Measurements from ENCODE around the gene ORM1. TPM values are rescaled to one million over a fixed set of nuclear protein-coding genes. Genes with fewer than 3 reads are reported as not detected.
A peak's percentile ranks its signal among the peaks of the same experiment; 100 is the strongest.

ORM1 gene
- total RNA-seq, 1 donor from 2014 or later = not detected

DNA sequence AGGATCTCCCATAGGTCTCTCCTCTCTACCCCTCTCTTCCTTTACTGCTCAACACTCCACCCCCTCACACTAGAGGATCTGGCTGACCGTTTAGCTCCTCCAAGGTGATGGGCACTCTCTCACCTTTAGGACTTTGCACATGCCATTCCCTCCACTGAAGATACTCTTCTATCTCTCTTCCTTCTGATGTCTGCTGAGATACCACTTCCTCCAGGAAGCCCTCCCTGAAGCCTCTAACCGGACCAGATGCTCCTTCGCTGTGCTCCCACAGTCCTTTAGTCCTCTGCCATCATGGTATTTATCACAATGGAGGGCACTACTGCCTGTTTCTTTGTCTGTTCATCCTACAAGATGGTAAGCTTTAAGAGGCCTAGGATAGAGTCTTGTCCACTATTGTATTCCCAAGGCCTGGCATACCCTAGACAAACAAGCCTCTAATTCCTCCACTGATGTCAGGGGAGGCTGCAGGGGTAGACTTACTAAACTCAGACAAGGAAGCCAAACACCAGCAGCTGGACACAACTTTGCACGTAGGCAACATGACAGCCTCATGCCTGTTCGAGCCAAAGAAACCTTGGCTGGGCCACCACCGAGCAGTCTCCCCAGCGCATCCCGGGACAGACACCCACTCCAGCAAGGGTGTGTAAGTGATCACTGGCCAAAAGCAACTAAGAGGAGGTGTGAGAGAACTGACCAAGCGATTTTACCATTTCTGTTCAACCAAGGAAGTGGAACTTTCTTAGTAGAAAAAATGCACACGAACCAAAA is 27.0 kb downstream of the ORM1 start:
- H3K4me1 Mint-ChIP-seq (ENCODE audit: low read depth) = peaks cover 31% of the 10 kb centered on the region
- DNase-seq (ENCODE audit: low spot score) = peak; percentile 52
- no peaks in the 10 kb centered on the region for H3K27me3 Mint-ChIP-seq (ENCODE audit: low read depth)
- TF ChIP-seq CTCF (IDR thresholded peaks at IDR 0.05) = no peak
- H3K36me3 Mint-ChIP-seq (ENCODE audit: low read depth) = peaks cover 41% of the 10 kb centered on the region
- peak overlapping the region; percentile 22 for H3K4me3 Mint-ChIP-seq (ENCODE audit: unreplicated experiment)
- H3K27ac Mint-ChIP-seq (ENCODE audit: unreplicated experiment) = peak overlapping the region; percentile 97
- no peaks in the 10 kb centered on the region for H3K9me3 Mint-ChIP-seq (ENCODE audit: low read depth)

GRCh38 chr9:114350636-114351401 is 27.9 kb downstream of the ORM1 start:
- peak; percentile 47 for DNase-seq (ENCODE audit: low spot score)
- Mint-ChIP-seq H3K27me3 (ENCODE audit: low read depth) (no peaks in the 10 kb centered on the region), H3K4me1 (ENCODE audit: low read depth) (peaks cover 31% of the 10 kb centered on the region), H3K36me3 (ENCODE audit: low read depth) (peaks cover 35% of the 10 kb centered on the region), H3K9me3 (ENCODE audit: low read depth) (no peaks in the 10 kb centered on the region), H3K4me3 (ENCODE audit: unreplicated experiment) (no peak overlapping the region), H3K27ac (ENCODE audit: unreplicated experiment) (peak overlapping the region; percentile 97)
- TF ChIP-seq CTCF (IDR thresholded peaks at IDR 0.05) = no peak

GRCh38 chr9:114351932-114352331 is 29.0 kb downstream of the ORM1 start:
- H3K36me3 Mint-ChIP-seq (ENCODE audit: low read depth) = peaks cover 34% of the 10 kb centered on the region
- peak; percentile 11 for DNase-seq (ENCODE audit: low spot score)
- H3K4me1 Mint-ChIP-seq (ENCODE audit: low read depth) = peaks cover 31% of the 10 kb centered on the region
- TF ChIP-seq CTCF (IDR thresholded peaks at IDR 0.05) = no peak
- H3K27me3 Mint-ChIP-seq (ENCODE audit: low read depth) = no peaks in the 10 kb centered on the region
- no peaks in the 10 kb centered on the region for H3K9me3 Mint-ChIP-seq (ENCODE audit: low read depth)
- H3K4me3 Mint-ChIP-seq (ENCODE audit: unreplicated experiment) = no peak overlapping the region
- no peak overlapping the region for H3K27ac Mint-ChIP-seq (ENCODE audit: unreplicated experiment)

DNA sequence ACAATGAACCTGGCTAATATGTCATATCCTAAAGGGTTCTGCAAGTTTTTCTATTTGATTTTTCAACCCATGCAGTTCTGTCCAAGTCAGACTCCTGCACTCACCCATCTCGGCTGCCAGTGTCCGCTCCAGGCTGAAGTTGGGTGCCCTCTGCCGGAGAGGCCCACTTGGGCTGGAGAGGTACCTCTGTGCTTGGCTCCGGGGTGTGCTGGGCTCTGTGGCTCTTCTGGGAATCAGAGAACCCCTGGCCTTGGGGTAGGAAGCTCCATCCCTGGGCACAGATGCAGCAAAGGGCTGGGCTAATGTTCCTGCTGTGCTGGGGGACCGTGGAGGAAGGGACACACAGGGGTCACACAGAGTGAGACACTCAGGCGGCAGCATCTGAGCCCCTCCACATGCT is 32.9 kb downstream of the ORM1 start:
- no peaks in the 10 kb centered on the region for H3K27me3 Mint-ChIP-seq (ENCODE audit: low read depth)
- peaks cover 3% of the 10 kb centered on the region for H3K4me1 Mint-ChIP-seq (ENCODE audit: low read depth)
- no peak for TF ChIP-seq CTCF (IDR thresholded peaks at IDR 0.05)
- peaks cover 32% of the 10 kb centered on the region for H3K36me3 Mint-ChIP-seq (ENCODE audit: low read depth)
- peak; percentile 65 for DNase-seq (ENCODE audit: low spot score)
- H3K9me3 Mint-ChIP-seq (ENCODE audit: low read depth) = no peaks in the 10 kb centered on the region
- no peak overlapping the region for H3K4me3 Mint-ChIP-seq (ENCODE audit: unreplicated experiment)
- H3K27ac Mint-ChIP-seq (ENCODE audit: unreplicated experiment) = peak overlapping the region; percentile 49

GRCh38 chr9:114356792-114357191 is 33.9 kb downstream of the ORM1 start:
- H3K4me3 Mint-ChIP-seq (ENCODE audit: unreplicated experiment) = no peak overlapping the region
- no peaks in the 10 kb centered on the region for H3K27me3 Mint-ChIP-seq (ENCODE audit: low read depth)
- peaks cover 3% of the 10 kb centered on the region for H3K4me1 Mint-ChIP-seq (ENCODE audit: low read depth)
- H3K36me3 Mint-ChIP-seq (ENCODE audit: low read depth) = peaks cover 38% of the 10 kb centered on the region
- no peak for TF ChIP-seq CTCF (IDR thresholded peaks at IDR 0.05)
- no peaks in the 10 kb centered on the region for H3K9me3 Mint-ChIP-seq (ENCODE audit: low read depth)
- H3K27ac Mint-ChIP-seq (ENCODE audit: unreplicated experiment) = peak overlapping the region; percentile 22
- peak; percentile 58 for DNase-seq (ENCODE audit: low spot score)

Measured in chondrocyte (in vitro differentiated cells).